Prostate gland (tissue), 2 donors: ENCODE results near the gene SURF1.

Experiments
- CTCF ChIP-seq, 4 experiments: fragments of 200-600 bp in 2 of 4; fragments of 450-650 bp in 2 of 4; sonication (generic) in 2 of 4; IDR thresholded peaks; 1 replicate in 3 of 4; 2 replicates in 1 of 4; pipeline ENCODE4 v1.5.1; 2016 to 2019; ENCODE audit warnings: antibody characterized with exemption in 4 of 4, mild to moderate bottlenecking in 2 of 4, moderate library complexity in 2 of 4
- POLR2A ChIP-seq: fragments of 450-650 bp; IDR thresholded peaks from one replicate; pipeline ENCODE4 v1.6.1; 2016; ENCODE audit warnings: antibody characterized with exemption, mild to moderate bottlenecking
- POLR2AphosphoS5 ChIP-seq: sonication (generic); formaldehyde crosslinking; IDR thresholded peaks from one replicate; pipeline ENCODE4 v1.6.1; 2017; ENCODE audit warnings: antibody characterized with exemption

GRCh38 chr9:133346021-133346785, 10.1 kb downstream of the SURF1 start:
- no peak for TF ChIP-seq CTCF (IDR thresholded peaks at IDR 0.05)
- no peak for TF ChIP-seq POLR2A
- TF ChIP-seq POLR2AphosphoS5 = no peak
